SK-N-SH treated with all-trans-retinoic acid at 6 μM for 48 hours (cell line): ENCODE data around the gene DNAJB8.

ENCODE experiments used
- ATAC-seq: fragments of 200-7000 bp; cut with Tn5 transposase; 3 replicates; pipeline ENCODE4 v1.9.1; 2020; ENCODE audit warnings: mild to moderate bottlenecking, moderate library complexity
- ARNTL ChIP-seq: fragments of 450-650 bp; formaldehyde crosslinking; IDR thresholded peaks from 2 replicates; pipeline ENCODE4 v1.5.0; 2020; ENCODE audit warnings: low read depth, mild to moderate bottlenecking, moderate library complexity, borderline replicate concordance
- BACH2 ChIP-seq: fragments of 250-450 bp; sonication (Bioruptor Pico); IDR thresholded peaks from 2 replicates; pipeline ENCODE4 v1.9.0; 2021; ENCODE audit warnings: mild to moderate bottlenecking, borderline replicate concordance
- CSDC2 ChIP-seq: fragments of 250-450 bp; sonication (Bioruptor Pico); IDR thresholded peaks from 2 replicates; pipeline ENCODE4 v1.5.0; 2020; ENCODE audit warnings: mild to moderate bottlenecking, moderate library complexity
- ESRRG ChIP-seq: fragments of 250-450 bp; sonication (Bioruptor Pico); IDR thresholded peaks from 2 replicates; pipeline ENCODE4 v1.6.1; 2021; ENCODE audit warnings: mild to moderate bottlenecking
- GLIS3 ChIP-seq: fragments of 250-450 bp; sonication (Bioruptor Pico); IDR thresholded peaks from 2 replicates; pipeline ENCODE4 v1.5.0; 2020; ENCODE audit warnings: mild to moderate bottlenecking, moderate library complexity
- ISL1 ChIP-seq: fragments of 250-450 bp; sonication (Bioruptor Pico); IDR thresholded peaks from 2 replicates; pipeline ENCODE4 v2.1.2; 2022; ENCODE audit warnings: mild to moderate bottlenecking, moderate library complexity
- RARB ChIP-seq: fragments of 250-450 bp; sonication (Bioruptor Pico); IDR thresholded peaks from 2 replicates; pipeline ENCODE4 v1.8.0; 2021; ENCODE audit warnings: mild to moderate bottlenecking, moderate library complexity
- SNAI2 ChIP-seq: fragments of 250-450 bp; sonication (Bioruptor Pico); IDR thresholded peaks from 2 replicates; pipeline ENCODE4 v1.5.0; 2020; ENCODE audit warnings: mild to moderate bottlenecking, moderate library complexity
- TCF4 ChIP-seq: fragments of 250-450 bp; sonication (Bioruptor Pico); IDR thresholded peaks from 2 replicates; pipeline ENCODE4 v1.8.0; 2021; ENCODE audit warnings: mild to moderate bottlenecking, moderate library complexity, borderline replicate concordance
- TOX ChIP-seq: fragments of 250-450 bp; sonication (Bioruptor Pico); IDR thresholded peaks from 2 replicates; pipeline ENCODE4 v1.8.0; 2021; ENCODE audit warnings: mild to moderate bottlenecking, moderate library complexity, borderline replicate concordance
- ZC3H10 ChIP-seq: fragments of 250-450 bp; sonication (Bioruptor Pico); IDR thresholded peaks from 2 replicates; pipeline ENCODE4 v1.5.1; 2021; ENCODE audit warnings: mild to moderate bottlenecking, moderate library complexity
- ZFP30 ChIP-seq: fragments of 450-650 bp; formaldehyde crosslinking; IDR thresholded peaks from 2 replicates; pipeline ENCODE4 v1.5.0; 2022; ENCODE audit warnings: mild to moderate bottlenecking, moderate library complexity
- TF ChIP-seq, protein P1 (sequence below): fragments of 250-450 bp; sonication (Bioruptor Pico); IDR thresholded peaks from 2 replicates; pipeline ENCODE4 v1.5.1; 2021; ENCODE audit warnings: mild to moderate bottlenecking, moderate library complexity
- TF ChIP-seq, protein P2 (sequence below): fragments of 250-450 bp; sonication (Bioruptor Pico); IDR thresholded peaks from 2 replicates; pipeline ENCODE4 v1.8.0; 2020; ENCODE audit warnings: mild to moderate bottlenecking, moderate library complexity, borderline replicate concordance
- TF ChIP-seq, protein P3 (sequence below): fragments of 250-450 bp; sonication (Bioruptor Pico); IDR thresholded peaks from 2 replicates; pipeline ENCODE4 v1.5.0; 2020; ENCODE audit warnings: mild to moderate bottlenecking, moderate library complexity
- TF ChIP-seq, protein P4 (sequence below): fragments of 250-450 bp; sonication (Bioruptor Pico); IDR thresholded peaks from 2 replicates; pipeline ENCODE4 v1.8.0; 2021; ENCODE audit warnings: low read depth, mild to moderate bottlenecking, moderate library complexity, borderline replicate concordance

DNAJB8 gene

DNA sequence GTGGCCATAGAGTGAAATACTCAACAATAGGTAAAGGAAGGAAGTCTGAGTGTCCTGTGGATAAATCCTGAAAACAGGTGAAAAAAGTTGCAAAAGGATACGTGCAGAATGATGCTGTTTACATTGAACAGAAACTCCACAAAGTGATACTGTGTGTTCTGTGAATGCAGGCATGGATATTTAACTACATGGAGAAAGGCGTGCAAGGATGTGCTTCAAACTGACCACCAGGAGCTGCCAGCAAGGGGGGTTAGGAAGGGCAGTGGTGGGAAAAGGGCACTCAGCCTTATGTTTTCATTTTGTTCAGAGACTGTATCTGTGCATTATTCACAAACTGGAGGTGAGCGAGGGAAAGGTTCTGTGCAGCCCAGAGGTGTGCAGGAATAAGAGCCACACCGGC, 47.4 kb downstream of the DNAJB8 start:
- no peak for ATAC-seq
- TF ChIP-seq, protein P1, sequence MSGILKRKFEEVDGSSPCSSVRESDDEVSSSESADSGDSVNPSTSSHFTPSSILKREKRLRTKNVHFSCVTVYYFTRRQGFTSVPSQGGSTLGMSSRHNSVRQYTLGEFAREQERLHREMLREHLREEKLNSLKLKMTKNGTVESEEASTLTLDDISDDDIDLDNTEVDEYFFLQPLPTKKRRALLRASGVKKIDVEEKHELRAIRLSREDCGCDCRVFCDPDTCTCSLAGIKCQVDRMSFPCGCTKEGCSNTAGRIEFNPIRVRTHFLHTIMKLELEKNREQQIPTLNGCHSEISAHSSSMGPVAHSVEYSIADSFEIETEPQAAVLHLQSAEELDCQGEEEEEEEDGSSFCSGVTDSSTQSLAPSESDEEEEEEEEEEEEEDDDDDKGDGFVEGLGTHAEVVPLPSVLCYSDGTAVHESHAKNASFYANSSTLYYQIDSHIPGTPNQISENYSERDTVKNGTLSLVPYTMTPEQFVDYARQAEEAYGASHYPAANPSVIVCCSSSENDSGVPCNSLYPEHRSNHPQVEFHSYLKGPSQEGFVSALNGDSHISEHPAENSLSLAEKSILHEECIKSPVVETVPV (CRISPR knock-in tag), result no peak
- TF ChIP-seq, protein P2, sequence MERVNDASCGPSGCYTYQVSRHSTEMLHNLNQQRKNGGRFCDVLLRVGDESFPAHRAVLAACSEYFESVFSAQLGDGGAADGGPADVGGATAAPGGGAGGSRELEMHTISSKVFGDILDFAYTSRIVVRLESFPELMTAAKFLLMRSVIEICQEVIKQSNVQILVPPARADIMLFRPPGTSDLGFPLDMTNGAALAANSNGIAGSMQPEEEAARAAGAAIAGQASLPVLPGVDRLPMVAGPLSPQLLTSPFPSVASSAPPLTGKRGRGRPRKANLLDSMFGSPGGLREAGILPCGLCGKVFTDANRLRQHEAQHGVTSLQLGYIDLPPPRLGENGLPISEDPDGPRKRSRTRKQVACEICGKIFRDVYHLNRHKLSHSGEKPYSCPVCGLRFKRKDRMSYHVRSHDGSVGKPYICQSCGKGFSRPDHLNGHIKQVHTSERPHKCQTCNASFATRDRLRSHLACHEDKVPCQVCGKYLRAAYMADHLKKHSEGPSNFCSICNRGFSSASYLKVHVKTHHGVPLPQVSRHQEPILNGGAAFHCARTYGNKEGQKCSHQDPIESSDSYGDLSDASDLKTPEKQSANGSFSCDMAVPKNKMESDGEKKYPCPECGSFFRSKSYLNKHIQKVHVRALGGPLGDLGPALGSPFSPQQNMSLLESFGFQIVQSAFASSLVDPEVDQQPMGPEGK (CRISPR knock-in tag), result no peak

DNA sequence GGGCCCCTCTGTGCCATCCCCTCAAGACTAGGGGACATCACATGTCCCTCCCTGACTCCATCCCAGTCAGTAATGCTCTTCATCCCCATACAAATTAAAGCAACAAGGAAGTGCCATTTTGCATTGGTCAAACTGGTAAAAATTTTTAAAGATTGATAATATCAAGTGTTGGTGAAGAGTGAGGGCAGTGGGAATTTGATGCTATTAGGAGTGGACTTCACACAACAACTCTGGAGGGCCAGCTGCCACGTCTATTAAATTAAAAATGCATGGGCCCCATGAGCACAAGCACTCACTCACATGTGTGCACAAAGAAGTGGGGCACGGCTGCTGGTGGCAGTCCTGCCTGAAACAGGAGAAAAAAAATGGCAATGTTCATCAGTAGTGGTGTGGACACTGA, 47.8 kb downstream of the DNAJB8 start:
- TF ChIP-seq, protein P3, sequence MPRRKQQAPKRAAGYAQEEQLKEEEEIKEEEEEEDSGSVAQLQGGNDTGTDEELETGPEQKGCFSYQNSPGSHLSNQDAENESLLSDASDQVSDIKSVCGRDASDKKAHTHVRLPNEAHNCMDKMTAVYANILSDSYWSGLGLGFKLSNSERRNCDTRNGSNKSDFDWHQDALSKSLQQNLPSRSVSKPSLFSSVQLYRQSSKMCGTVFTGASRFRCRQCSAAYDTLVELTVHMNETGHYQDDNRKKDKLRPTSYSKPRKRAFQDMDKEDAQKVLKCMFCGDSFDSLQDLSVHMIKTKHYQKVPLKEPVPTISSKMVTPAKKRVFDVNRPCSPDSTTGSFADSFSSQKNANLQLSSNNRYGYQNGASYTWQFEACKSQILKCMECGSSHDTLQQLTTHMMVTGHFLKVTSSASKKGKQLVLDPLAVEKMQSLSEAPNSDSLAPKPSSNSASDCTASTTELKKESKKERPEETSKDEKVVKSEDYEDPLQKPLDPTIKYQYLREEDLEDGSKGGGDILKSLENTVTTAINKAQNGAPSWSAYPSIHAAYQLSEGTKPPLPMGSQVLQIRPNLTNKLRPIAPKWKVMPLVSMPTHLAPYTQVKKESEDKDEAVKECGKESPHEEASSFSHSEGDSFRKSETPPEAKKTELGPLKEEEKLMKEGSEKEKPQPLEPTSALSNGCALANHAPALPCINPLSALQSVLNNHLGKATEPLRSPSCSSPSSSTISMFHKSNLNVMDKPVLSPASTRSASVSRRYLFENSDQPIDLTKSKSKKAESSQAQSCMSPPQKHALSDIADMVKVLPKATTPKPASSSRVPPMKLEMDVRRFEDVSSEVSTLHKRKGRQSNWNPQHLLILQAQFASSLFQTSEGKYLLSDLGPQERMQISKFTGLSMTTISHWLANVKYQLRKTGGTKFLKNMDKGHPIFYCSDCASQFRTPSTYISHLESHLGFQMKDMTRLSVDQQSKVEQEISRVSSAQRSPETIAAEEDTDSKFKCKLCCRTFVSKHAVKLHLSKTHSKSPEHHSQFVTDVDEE (CRISPR knock-in tag), result no peak
- no peak for TF ChIP-seq ZFP30
- TF ChIP-seq ISL1, result no peak
- TF ChIP-seq BACH2 (CRISPR knock-in tag), result no peak
- TF ChIP-seq ZC3H10 (CRISPR knock-in tag), result no peak
- no peak for TF ChIP-seq ESRRG (CRISPR knock-in tag)
- no peak for TF ChIP-seq RARB (CRISPR knock-in tag)
- TF ChIP-seq ARNTL (CRISPR knock-in tag), result no peak
- no peak for TF ChIP-seq GLIS3
- TF ChIP-seq, protein P4, sequence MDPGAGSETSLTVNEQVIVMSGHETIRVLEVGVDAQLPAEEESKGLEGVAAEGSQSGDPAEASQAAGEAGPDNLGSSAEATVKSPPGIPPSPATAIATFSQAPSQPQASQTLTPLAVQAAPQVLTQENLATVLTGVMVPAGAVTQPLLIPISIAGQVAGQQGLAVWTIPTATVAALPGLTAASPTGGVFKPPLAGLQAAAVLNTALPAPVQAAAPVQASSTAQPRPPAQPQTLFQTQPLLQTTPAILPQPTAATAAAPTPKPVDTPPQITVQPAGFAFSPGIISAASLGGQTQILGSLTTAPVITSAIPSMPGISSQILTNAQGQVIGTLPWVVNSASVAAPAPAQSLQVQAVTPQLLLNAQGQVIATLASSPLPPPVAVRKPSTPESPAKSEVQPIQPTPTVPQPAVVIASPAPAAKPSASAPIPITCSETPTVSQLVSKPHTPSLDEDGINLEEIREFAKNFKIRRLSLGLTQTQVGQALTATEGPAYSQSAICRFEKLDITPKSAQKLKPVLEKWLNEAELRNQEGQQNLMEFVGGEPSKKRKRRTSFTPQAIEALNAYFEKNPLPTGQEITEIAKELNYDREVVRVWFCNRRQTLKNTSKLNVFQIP, result no peak
- no peak for TF ChIP-seq TCF4 (CRISPR knock-in tag)
- no peak for TF ChIP-seq CSDC2
- no peak for ATAC-seq

DNA sequence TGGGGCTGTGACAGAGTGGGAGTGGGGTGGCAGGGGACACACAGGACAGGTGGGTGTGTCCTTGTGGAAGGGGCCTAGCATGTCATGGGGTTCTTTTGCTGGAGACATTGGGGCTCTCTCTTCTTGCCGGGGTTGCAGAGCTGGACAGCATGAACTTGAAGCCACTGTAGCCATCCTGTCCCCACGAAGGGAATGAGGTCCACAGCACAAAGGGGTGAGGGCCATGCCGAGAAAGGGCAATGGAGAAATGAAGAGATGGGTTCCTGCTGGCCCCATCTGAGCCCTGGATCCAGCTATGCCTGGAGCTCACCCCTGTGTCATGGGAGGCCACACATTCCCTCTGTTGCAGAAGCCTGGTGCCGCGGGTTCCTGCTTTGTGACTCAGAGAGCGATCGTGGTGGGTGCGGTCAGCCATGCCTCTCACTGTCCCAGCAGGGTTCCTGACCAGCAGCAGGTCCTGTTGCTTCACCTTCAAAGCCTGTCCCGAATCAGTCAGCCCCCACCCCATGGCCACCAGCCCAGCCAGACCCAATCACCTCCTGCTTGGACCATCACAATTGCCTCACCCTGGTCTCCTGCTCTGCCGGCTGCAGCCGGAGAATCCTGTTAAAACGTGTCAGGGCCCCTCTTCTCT, 50.0 kb downstream of the DNAJB8 start:
- ATAC-seq, result peak; percentile 63

More for the DNA sequence above, 50.0 kb downstream of the DNAJB8 start:
- TF ChIP-seq, protein P4, result no peak
- TF ChIP-seq BACH2 (CRISPR knock-in tag) (no peak), TOX (CRISPR knock-in tag) (no peak), ARNTL (CRISPR knock-in tag) (no peak), SNAI2 (CRISPR knock-in tag) (no peak)
- TF ChIP-seq, protein P1 (CRISPR knock-in tag), result no peak
- TF ChIP-seq, protein P3 (CRISPR knock-in tag), result no peak
